Measurements from ENCODE around the gene PAN3. TPM values are rescaled to one million over a fixed set of nuclear protein-coding genes. Genes with fewer than 3 reads are reported as not detected.

The PAN3 gene
- total RNA-seq, 1 experiment from 2014 or later = 48.5 TPM

GRCh38 chr13:28271056-28271840 is 132.9 kb downstream of the PAN3 start:
- no peaks in the 10 kb centered on the region for H4K20me1 ChIP-seq (ENCODE audit: control insufficient read depth, insufficient read depth, insufficient read length)
- H3K23me2 ChIP-seq (ENCODE audit: insufficient read length, low read depth, low read length, poor library complexity, severe bottlenecking) = no peaks in the 10 kb centered on the region
- H2BK5ac ChIP-seq (ENCODE audit: insufficient read length, low read length) = no peak overlapping the region
- H3K79me2 ChIP-seq (ENCODE audit: insufficient read depth, low read length) = no peaks in the 10 kb centered on the region
- Mint-ChIP-seq H3K4me3 (no peak overlapping the region), H3K9me3 (no peaks in the 10 kb centered on the region), H3K4me1 (no peaks in the 10 kb centered on the region), H3K27me3 (ENCODE audit: low read depth) (no peaks in the 10 kb centered on the region), H3K36me3 (ENCODE audit: insufficient read depth in 1 of 3, low read depth in 3 of 3) (peaks cover 11 to 71% (median 57%) of the 10 kb centered on the region in 3 experiments; a peak in 6 of 7 replicates), H3K27ac (0 out of 7 replicates have a peak overlapping the region, but pooled peaks of 1 of the 3 experiments have one; percentile 59)
- no peaks in the 10 kb centered on the region for H3K9me3 ChIP-seq (ENCODE audit: control insufficient read depth, low read depth, low read length)
- H4K8ac ChIP-seq (replicated peaks; ENCODE audit: insufficient read length, low read depth, low read length) = no peak overlapping the region
- WGBS (ENCODE audit: extremely low coverage, insufficient read length, low lambda C conversion rate) = no CpG with 5 or more reads among the region's 2 CpGs
- H3K4me1 ChIP-seq (ENCODE audit: insufficient read depth, low read length) = no peaks in the 10 kb centered on the region
- no peak overlapping the region for H2AFZ ChIP-seq (ENCODE audit: low read length)
- no peak overlapping the region for H3K4me2 ChIP-seq (ENCODE audit: insufficient read depth, insufficient read length, low read length)
- H2BK20ac ChIP-seq (ENCODE audit: low read depth, low read length, poor library complexity, severe bottlenecking) = no peak overlapping the region
- no peak overlapping the region for H3K23ac ChIP-seq (ENCODE audit: insufficient read length, low read depth, low read length)
- H3K9ac ChIP-seq (ENCODE audit: extremely low read depth, insufficient read length, low read length) = no peak overlapping the region
- H2BK120ac ChIP-seq (ENCODE audit: low read depth, low read length, poor library complexity, severe bottlenecking) = no peak overlapping the region
- H3K27ac ChIP-seq (ENCODE audit: insufficient read length, low read depth, low read length) = no peak overlapping the region
- no peak overlapping the region for H4K5ac ChIP-seq (ENCODE audit: insufficient read length, low read depth, low read length)
- no peak overlapping the region for H3K4ac ChIP-seq (ENCODE audit: low read depth, low read length)
- H3K56ac ChIP-seq (ENCODE audit: insufficient read length, low read depth, low read length) = no peak overlapping the region
- H2AK5ac ChIP-seq (ENCODE audit: insufficient read length, low read length) = no peak overlapping the region
- no peak overlapping the region for H2BK12ac ChIP-seq (ENCODE audit: insufficient read length, low read depth, low read length)
- no peak overlapping the region for H3K18ac ChIP-seq (ENCODE audit: insufficient read length, low read depth, low read length)
- no peaks in the 10 kb centered on the region for H3K79me1 ChIP-seq (ENCODE audit: insufficient read depth, low read depth, low read length, poor library complexity, severe bottlenecking)
- no peak for DNase-seq
- H3K14ac ChIP-seq (ENCODE audit: insufficient read depth, low read length) = no peak overlapping the region
- TF ChIP-seq, protein P1, sequence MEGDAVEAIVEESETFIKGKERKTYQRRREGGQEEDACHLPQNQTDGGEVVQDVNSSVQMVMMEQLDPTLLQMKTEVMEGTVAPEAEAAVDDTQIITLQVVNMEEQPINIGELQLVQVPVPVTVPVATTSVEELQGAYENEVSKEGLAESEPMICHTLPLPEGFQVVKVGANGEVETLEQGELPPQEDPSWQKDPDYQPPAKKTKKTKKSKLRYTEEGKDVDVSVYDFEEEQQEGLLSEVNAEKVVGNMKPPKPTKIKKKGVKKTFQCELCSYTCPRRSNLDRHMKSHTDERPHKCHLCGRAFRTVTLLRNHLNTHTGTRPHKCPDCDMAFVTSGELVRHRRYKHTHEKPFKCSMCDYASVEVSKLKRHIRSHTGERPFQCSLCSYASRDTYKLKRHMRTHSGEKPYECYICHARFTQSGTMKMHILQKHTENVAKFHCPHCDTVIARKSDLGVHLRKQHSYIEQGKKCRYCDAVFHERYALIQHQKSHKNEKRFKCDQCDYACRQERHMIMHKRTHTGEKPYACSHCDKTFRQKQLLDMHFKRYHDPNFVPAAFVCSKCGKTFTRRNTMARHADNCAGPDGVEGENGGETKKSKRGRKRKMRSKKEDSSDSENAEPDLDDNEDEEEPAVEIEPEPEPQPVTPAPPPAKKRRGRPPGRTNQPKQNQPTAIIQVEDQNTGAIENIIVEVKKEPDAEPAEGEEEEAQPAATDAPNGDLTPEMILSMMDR (conservative IDR thresholded peaks at IDR 0.05) = no peak
- H3K27me3 ChIP-seq (ENCODE audit: insufficient read depth, low read length) = no peaks in the 10 kb centered on the region
- no peak overlapping the region for H3T11ph ChIP-seq (ENCODE audit: low read length)
- no peak overlapping the region for H2BK15ac ChIP-seq (ENCODE audit: low read depth, low read length)
- no peak overlapping the region for H4K91ac ChIP-seq (ENCODE audit: insufficient read length, low read depth, low read length)
